Measurements from ENCODE around the gene C14orf132. TPM values are rescaled to one million over a fixed set of nuclear protein-coding genes. Genes with fewer than 3 reads are reported as not detected.

Gene C14orf132
- total RNA-seq, 4 donors from 2014 or later = 28.3 to 78.3 (median 59.2) TPM

- TF ChIP-seq EP300 (IDR thresholded peaks at IDR 0.05) (no peak), POLR2A (IDR thresholded peaks at IDR 0.05; ENCODE audit: low read depth) (no peak), CTCF (IDR thresholded peaks at IDR 0.05) (no peak), POLR2AphosphoS5 (IDR thresholded peaks at IDR 0.05) (no peak)
- Histone ChIP-seq H3K4me3 (no peak overlapping the region), H3K27me3 (no peaks in the 10 kb centered on the region), H3K4me1 (peaks cover 0 to 26% (median 15%) of the 10 kb centered on the region in 4 donors), H3K36me3 (no peaks in the 10 kb centered on the region), H3K27ac (replicated peaks in 1 of 4) (no peak overlapping the region), H3K9me3 (no peaks in the 10 kb centered on the region)
- intact Hi-C loops (cut with DNase I) = no loop called here
- 87% methylated on average over 5 of the region's 5 CpGs for WGBS
- DNase-seq (ENCODE audit: extremely low spot score) = no peak
Observed at GRCh38 chr14:96064866-96065265, 25.7 kb downstream of the C14orf132 start.

- H3K27me3 ChIP-seq = no peaks in the 10 kb centered on the region
- intact Hi-C loops (cut with DNase I) = no loop called here
- peaks cover 0 to 16% (median 8%) of the 10 kb centered on the region in 4 donors for H3K4me1 ChIP-seq
- H3K4me3 ChIP-seq = no peak overlapping the region
- H3K36me3 ChIP-seq = no peaks in the 10 kb centered on the region
- TF ChIP-seq EP300 (IDR thresholded peaks at IDR 0.05) = no peak
- no peak for TF ChIP-seq POLR2AphosphoS5 (IDR thresholded peaks at IDR 0.05)
- TF ChIP-seq CTCF (IDR thresholded peaks at IDR 0.05) = no peak
- TF ChIP-seq POLR2A (IDR thresholded peaks at IDR 0.05; ENCODE audit: low read depth) = no peak
- no peaks in the 10 kb centered on the region for H3K9me3 ChIP-seq
- DNase-seq (ENCODE audit: extremely low spot score) = no peak
- 60% methylated on average over 9 of the region's 11 CpGs for WGBS
- no peak overlapping the region for H3K27ac ChIP-seq (replicated peaks in 1 of 4)
Observed at GRCh38 chr14:96065661-96066459, 26.7 kb downstream of the C14orf132 start.

- H3K4me1 ChIP-seq = peaks cover 0 to 9% (median 3%) of the 10 kb centered on the region in 4 donors
- WGBS = 96% methylated on average over 5 of the region's 5 CpGs
- H3K9me3 ChIP-seq = no peaks in the 10 kb centered on the region
- no peak overlapping the region for H3K27ac ChIP-seq (replicated peaks in 1 of 4)
- DNase-seq (ENCODE audit: extremely low spot score) = no peak
- no peak overlapping the region for H3K4me3 ChIP-seq
- no peaks in the 10 kb centered on the region for H3K36me3 ChIP-seq
- no peaks in the 10 kb centered on the region for H3K27me3 ChIP-seq
- intact Hi-C loops (cut with DNase I) = no loop called here
- TF ChIP-seq EP300 (IDR thresholded peaks at IDR 0.05) = no peak
- TF ChIP-seq CTCF (IDR thresholded peaks at IDR 0.05) = no peak
- no peak for TF ChIP-seq POLR2A (IDR thresholded peaks at IDR 0.05; ENCODE audit: low read depth)
- no peak for TF ChIP-seq POLR2AphosphoS5 (IDR thresholded peaks at IDR 0.05)
Observed at GRCh38 chr14:96066976-96067375, 27.8 kb downstream of the C14orf132 start.

- Histone ChIP-seq H3K4me1 (peaks cover 0 to 9% (median 3%) of the 10 kb centered on the region in 4 donors), H3K36me3 (no peaks in the 10 kb centered on the region), H3K9me3 (no peaks in the 10 kb centered on the region), H3K27ac (replicated peaks in 1 of 4) (no peak overlapping the region), H3K27me3 (no peaks in the 10 kb centered on the region), H3K4me3 (no peak overlapping the region)
- intact Hi-C loops (cut with DNase I) = no loop called here
- no peak for DNase-seq (ENCODE audit: extremely low spot score)
- WGBS = 89% methylated on average over 19 of the region's 19 CpGs
- TF ChIP-seq POLR2AphosphoS5 (IDR thresholded peaks at IDR 0.05) (no peak), CTCF (IDR thresholded peaks at IDR 0.05) (no peak), EP300 (IDR thresholded peaks at IDR 0.05) (no peak), POLR2A (IDR thresholded peaks at IDR 0.05; ENCODE audit: low read depth) (no peak)
Observed at GRCh38 chr14:96067985-96068930, 29.1 kb downstream of the C14orf132 start.

Measured in esophagus muscularis mucosa (tissue), 4 donors.